Activated T-cell treated with anti-CD3 and anti-CD28 coated beads, Interleukin-2, amount 50 U/mL, for 24 hours (primary cell): ENCODE results near the gene ELP6.
"Not testable (repeated sequence)": the region's sequence is repeated elsewhere in the genome, so short reads cannot be mapped to it uniquely, and the experiment has no call there.

Experiments used
- DNase-seq: peaks from one replicate; pipeline ENCODE4 v3.0.0-alpha.2; 2020
- H3K27ac Mint-ChIP-seq: 2 replicates; pipeline ENCODE4 v1.8.0; 2020; ENCODE audit warnings: mild to moderate bottlenecking, mixed read lengths
- H3K27me3 Mint-ChIP-seq: 2 replicates; pipeline ENCODE4 v1.8.0; 2020; ENCODE audit warnings: mixed read lengths
- H3K36me3 Mint-ChIP-seq: 2 replicates; pipeline ENCODE4 v1.8.0; 2020; ENCODE audit warnings: low read depth, mixed read lengths
- H3K4me1 Mint-ChIP-seq: 2 replicates; pipeline ENCODE4 v1.8.0; 2020; ENCODE audit warnings: low read depth, mixed read lengths
- H3K4me3 Mint-ChIP-seq: 2 replicates; pipeline ENCODE4 v1.8.0; 2020; ENCODE audit warnings: mild to moderate bottlenecking, moderate library complexity, mixed read lengths
- H3K9me3 Mint-ChIP-seq: 2 replicates; pipeline ENCODE4 v1.8.0; 2020; ENCODE audit warnings: mixed read lengths

Gene ELP6

GRCh38 chr3:47523310-47524073 lies 10.0 kb upstream of the ELP6 start:
- H3K27me3 Mint-ChIP-seq: no peaks in the 10 kb centered on the region
- H3K36me3 Mint-ChIP-seq: no peaks in the 10 kb centered on the region
- H3K4me1 Mint-ChIP-seq: peaks cover 9% of the 10 kb centered on the region
- H3K4me3 Mint-ChIP-seq: no peak overlapping the region
- no peak overlapping the region for H3K27ac Mint-ChIP-seq
- DNase-seq: no peak
- H3K9me3 Mint-ChIP-seq: peaks cover 4% of the 10 kb centered on the region

GRCh38 chr3:47522082-47522987 lies 8.8 kb upstream of the ELP6 start:
- H3K4me1 Mint-ChIP-seq: peaks cover 9% of the 10 kb centered on the region
- no peak overlapping the region for H3K4me3 Mint-ChIP-seq
- H3K36me3 Mint-ChIP-seq: no peaks in the 10 kb centered on the region
- peak overlapping the region; percentile 46 for H3K27ac Mint-ChIP-seq
- DNase-seq: peak; percentile 81
- H3K27me3 Mint-ChIP-seq: no peaks in the 10 kb centered on the region
- no peaks in the 10 kb centered on the region for H3K9me3 Mint-ChIP-seq

- no peak overlapping the region for H3K4me3 Mint-ChIP-seq
- no peaks in the 10 kb centered on the region for H3K36me3 Mint-ChIP-seq
- H3K27ac Mint-ChIP-seq: no peak overlapping the region
- no peaks in the 10 kb centered on the region for H3K27me3 Mint-ChIP-seq
- DNase-seq: no peak
- H3K4me1 Mint-ChIP-seq: peaks cover 9% of the 10 kb centered on the region
- H3K9me3 Mint-ChIP-seq: no peaks in the 10 kb centered on the region
Measured at GRCh38 chr3:47520756-47521155, 7.2 kb upstream of the ELP6 start.

DNA sequence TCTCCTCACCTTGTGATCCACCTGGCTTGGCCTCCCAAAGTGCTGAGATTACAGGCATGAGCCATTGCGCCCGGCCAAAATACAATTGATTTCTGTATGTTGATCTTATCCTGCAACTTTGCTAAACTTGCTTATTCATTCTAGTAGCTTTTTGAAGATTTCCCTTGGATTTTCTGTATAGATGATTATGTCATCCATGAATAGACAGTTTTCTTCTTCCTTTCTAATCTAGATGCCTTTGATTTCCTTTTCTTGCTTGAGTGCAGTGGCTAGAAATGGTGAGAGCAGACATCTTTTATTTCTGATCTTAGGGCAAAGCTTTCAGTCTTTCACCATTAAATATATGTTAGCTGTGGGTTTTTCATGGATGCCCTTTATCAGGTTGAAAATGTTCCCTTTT lies 4.4 kb upstream of the ELP6 start:
- no peaks in the 10 kb centered on the region for H3K9me3 Mint-ChIP-seq
- peaks cover 15% of the 10 kb centered on the region for H3K4me1 Mint-ChIP-seq
- no peak overlapping the region for H3K27ac Mint-ChIP-seq
- no peak overlapping the region for H3K4me3 Mint-ChIP-seq
- H3K27me3 Mint-ChIP-seq: no peaks in the 10 kb centered on the region
- no peak for DNase-seq
- H3K36me3 Mint-ChIP-seq: peaks cover 5% of the 10 kb centered on the region

- Mint-ChIP-seq H3K9me3 (no peaks in the 10 kb centered on the region), H3K27ac (no peak overlapping the region), H3K36me3 (peaks cover 23% of the 10 kb centered on the region), H3K4me1 (peaks cover 19% of the 10 kb centered on the region), H3K27me3 (no peaks in the 10 kb centered on the region), H3K4me3 (no peak overlapping the region)
- DNase-seq: no peak
Measured at GRCh38 chr3:47515864-47516319, 2.4 kb upstream of the ELP6 start.

- Mint-ChIP-seq H3K4me1 (peaks cover 19% of the 10 kb centered on the region), H3K4me3 (peak overlapping the region; percentile 39), H3K9me3 (no peaks in the 10 kb centered on the region), H3K27ac (no peak overlapping the region), H3K27me3 (no peaks in the 10 kb centered on the region), H3K36me3 (peaks cover 30% of the 10 kb centered on the region)
- DNase-seq: no peak
Measured at GRCh38 chr3:47515100-47515499, 1.6 kb upstream of the ELP6 start.

DNA sequence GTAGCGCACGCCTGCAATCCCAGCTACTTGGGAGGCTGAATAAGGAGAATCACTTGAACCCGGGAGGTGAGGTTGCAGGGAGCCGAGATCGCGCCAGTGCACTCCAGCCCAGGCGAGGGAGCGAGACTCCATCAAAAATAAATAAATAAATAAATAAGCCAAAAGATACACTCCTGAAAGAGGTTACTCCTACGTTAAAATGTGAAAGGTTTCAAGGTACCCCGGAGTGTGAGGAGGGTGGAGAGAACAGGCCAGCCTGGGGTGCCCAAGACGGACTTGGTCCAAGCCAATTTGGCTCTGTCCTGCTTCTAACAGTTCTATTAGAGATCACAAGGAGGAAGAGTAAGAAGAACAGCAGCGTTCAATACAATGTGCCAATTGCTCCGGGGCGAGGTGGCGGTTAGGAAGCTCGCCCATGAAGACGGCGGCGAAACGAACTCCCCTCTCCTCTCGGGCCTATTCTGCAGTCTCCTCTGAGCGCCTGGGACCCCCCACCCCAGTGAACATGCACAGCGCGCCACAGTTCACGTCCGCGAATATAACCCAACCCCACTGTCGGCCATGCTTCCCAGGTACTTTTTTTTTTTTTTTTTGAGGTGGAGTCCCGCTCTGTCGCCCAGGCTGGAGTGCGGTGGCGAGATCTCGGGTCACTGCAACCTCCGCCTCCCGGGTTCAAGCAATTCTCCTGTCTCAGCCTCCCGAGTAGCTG lies 942 bp downstream of the ELP6 start:
- H3K4me1 Mint-ChIP-seq: peaks cover 19% of the 10 kb centered on the region
- H3K27me3 Mint-ChIP-seq: no peaks in the 10 kb centered on the region
- peaks cover 54% of the 10 kb centered on the region for H3K36me3 Mint-ChIP-seq
- H3K9me3 Mint-ChIP-seq: no peaks in the 10 kb centered on the region
- DNase-seq: no peak
- H3K4me3 Mint-ChIP-seq: peak overlapping the region; percentile 98
- H3K27ac Mint-ChIP-seq: peak overlapping the region; percentile 100

DNA sequence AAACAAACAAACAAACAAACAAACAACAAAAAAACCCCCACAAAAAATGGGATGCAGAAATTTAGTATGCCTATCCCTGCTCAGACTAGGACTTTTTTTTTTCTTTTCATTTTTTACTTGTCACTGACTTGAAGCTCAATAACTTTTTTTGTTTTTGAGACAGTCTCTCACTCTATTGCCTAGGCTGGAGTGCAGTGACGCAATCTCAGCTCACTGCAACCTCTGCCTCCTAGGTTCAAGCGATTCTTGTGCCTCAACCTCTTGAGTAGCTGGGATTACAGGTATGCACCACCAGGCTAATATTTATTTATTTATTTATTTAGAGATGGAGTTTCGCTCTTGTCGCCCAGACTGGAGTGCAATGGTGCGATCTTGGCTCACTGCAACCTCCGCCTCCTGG lies 8.2 kb downstream of the ELP6 start:
- not testable (repeated sequence) for H3K4me3 Mint-ChIP-seq, H3K4me1 Mint-ChIP-seq, DNase-seq, H3K27me3 Mint-ChIP-seq, H3K27ac Mint-ChIP-seq, H3K9me3 Mint-ChIP-seq
- peaks cover 88% of the 10 kb centered on the region for H3K36me3 Mint-ChIP-seq

GRCh38 chr3:47504113-47504512 lies 9.4 kb downstream of the ELP6 start:
- H3K36me3 Mint-ChIP-seq: peaks cover 86% of the 10 kb centered on the region
- no peak overlapping the region for H3K27ac Mint-ChIP-seq
- H3K4me1 Mint-ChIP-seq: no peaks in the 10 kb centered on the region
- H3K27me3 Mint-ChIP-seq: no peaks in the 10 kb centered on the region
- no peak overlapping the region for H3K4me3 Mint-ChIP-seq
- no peak for DNase-seq
- H3K9me3 Mint-ChIP-seq: no peaks in the 10 kb centered on the region

GRCh38 chr3:47503033-47503432 lies 10.5 kb downstream of the ELP6 start:
- H3K4me3 Mint-ChIP-seq: no peak overlapping the region
- H3K27me3 Mint-ChIP-seq: no peaks in the 10 kb centered on the region
- H3K4me1 Mint-ChIP-seq: no peaks in the 10 kb centered on the region
- DNase-seq: no peak
- H3K36me3 Mint-ChIP-seq: peaks cover 87% of the 10 kb centered on the region
- no peak overlapping the region for H3K27ac Mint-ChIP-seq
- H3K9me3 Mint-ChIP-seq: no peaks in the 10 kb centered on the region

- H3K27ac Mint-ChIP-seq: no peak overlapping the region
- peaks cover 77% of the 10 kb centered on the region for H3K36me3 Mint-ChIP-seq
Measured at GRCh38 chr3:47496892-47497291, 16.6 kb downstream of the ELP6 start.

DNA sequence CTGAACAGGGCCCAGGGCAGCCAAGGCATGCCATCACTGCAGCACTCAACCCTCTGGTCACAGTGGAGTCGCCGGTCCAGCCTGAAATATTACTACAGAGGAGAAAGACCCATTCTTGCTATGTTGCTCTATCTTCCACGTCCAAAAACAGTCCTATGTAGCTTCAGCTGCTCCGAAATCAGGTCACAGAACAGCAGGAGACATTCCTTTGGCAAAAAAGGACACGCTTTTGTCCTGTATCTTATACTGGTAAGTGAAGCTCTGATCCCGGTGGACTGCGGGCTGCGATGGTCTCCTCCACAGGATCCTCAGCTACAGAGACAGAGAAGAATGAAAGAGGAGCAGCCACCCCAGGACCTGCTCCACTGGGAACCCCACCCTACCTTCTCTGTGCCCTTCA lies 17.6 kb downstream of the ELP6 start:
- H3K9me3 Mint-ChIP-seq: no peaks in the 10 kb centered on the region
- H3K27ac Mint-ChIP-seq: no peak overlapping the region
- H3K4me3 Mint-ChIP-seq: no peak overlapping the region
- no peaks in the 10 kb centered on the region for H3K4me1 Mint-ChIP-seq
- no peak for DNase-seq
- no peaks in the 10 kb centered on the region for H3K27me3 Mint-ChIP-seq
- peaks cover 72% of the 10 kb centered on the region for H3K36me3 Mint-ChIP-seq

More at GRCh38 chr3:47496892-47497291, 16.6 kb downstream of the ELP6 start:
- H3K4me1 Mint-ChIP-seq: no peaks in the 10 kb centered on the region
- H3K27me3 Mint-ChIP-seq: no peaks in the 10 kb centered on the region
- no peak overlapping the region for H3K4me3 Mint-ChIP-seq
- DNase-seq: no peak
- H3K9me3 Mint-ChIP-seq: no peaks in the 10 kb centered on the region

- Mint-ChIP-seq H3K36me3 (peaks cover 71% of the 10 kb centered on the region), H3K4me1 (no peaks in the 10 kb centered on the region), H3K9me3 (no peaks in the 10 kb centered on the region), H3K27ac (no peak overlapping the region), H3K27me3 (no peaks in the 10 kb centered on the region), H3K4me3 (no peak overlapping the region)
- DNase-seq: no peak
Measured at GRCh38 chr3:47495111-47495510, 18.4 kb downstream of the ELP6 start.

DNA sequence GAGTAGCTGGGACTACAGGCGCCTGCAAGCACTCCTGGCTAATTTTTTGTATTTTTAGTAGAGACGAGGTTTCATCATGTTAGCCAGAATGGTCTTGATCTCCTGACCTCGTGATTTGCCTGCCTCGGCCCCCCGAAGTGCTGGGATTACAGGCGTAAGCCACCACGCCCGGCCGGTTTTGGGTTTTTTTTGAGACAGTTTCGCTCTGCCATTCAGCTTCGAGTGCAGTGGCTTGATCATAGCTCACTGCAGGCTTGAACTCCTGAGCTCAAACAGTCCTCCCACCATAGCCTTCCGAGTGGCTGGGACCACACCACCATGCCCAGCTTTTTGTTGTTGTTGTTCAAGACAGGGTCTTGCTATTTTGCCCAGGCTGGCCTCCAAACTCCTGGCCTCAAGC lies 21.7 kb downstream of the ELP6 start:
- Mint-ChIP-seq H3K4me3 (no peak overlapping the region), H3K27me3 (no peaks in the 10 kb centered on the region), H3K9me3 (no peaks in the 10 kb centered on the region), H3K36me3 (peaks cover 64% of the 10 kb centered on the region), H3K27ac (no peak overlapping the region), H3K4me1 (no peaks in the 10 kb centered on the region)
- DNase-seq: no peak
